PC-3 (cell line): ENCODE measurements around the gene ABCG1. TPM values are rescaled to one million over a fixed set of nuclear protein-coding genes. Genes with fewer than 3 reads are reported as not detected.

Experiments
- ATAC-seq: fragments of 200-7000 bp; cut with Tn5 transposase; 2 replicates; pipeline ENCODE4 v1.9.1; 2020; ENCODE audit warnings: mild to moderate bottlenecking, moderate library complexity
- BruUV-seq: library from RNA; stranded (reverse); fragments of 400-500 nt; replicated peaks from 2 replicates; lab custom pipeline; 2021; lab: Mats Ljungman, UMichigan
- CTCF ChIA-PET: fragments of 300-600 bp; sonication (Branson Sonifier 250); formaldehyde crosslinking; loops from one replicate; lab custom pipeline; 2022; ENCODE audit warnings: antibody characterized with exemption; lab: Charles Lee
- POLR2A ChIA-PET: fragments of 300-600 bp; sonication (Branson Sonifier 250); formaldehyde crosslinking; loops from one replicate; lab custom pipeline; 2022; ENCODE audit warnings: antibody characterized with exemption; ENCODE audit not compliant: unreplicated experiment; lab: Charles Lee
- DNase-seq: peaks from one replicate; pipeline ENCODE4 v3.0.0-alpha.2; 2015
- H2AFZ ChIP-seq: fragments of 300-600 bp; sonication (generic); 2 replicates; pipeline ENCODE4 v1.6.0; 2016; ENCODE audit warnings: antibody characterized with exemption, low read length
- H3F3A ChIP-seq: fragments of 300-600 bp; sonication (generic); one replicate; pipeline ENCODE4 v1.6.0; 2017; ENCODE audit warnings: antibody characterized with exemption, low read length, control low read depth, mild to moderate bottlenecking; ENCODE audit not compliant: unreplicated experiment
- H3K27ac ChIP-seq: fragments of 300-600 bp; sonication (generic); 2 replicates; pipeline ENCODE4 v1.5.1; 2016; ENCODE audit warnings: mild to moderate bottlenecking, low read length
- H3K27me3 ChIP-seq: fragments of 300-600 bp; sonication (generic); 2 replicates; pipeline ENCODE4 v1.6.1; 2016; ENCODE audit warnings: low read length, mixed read lengths
- H3K36me3 ChIP-seq: fragments of 300-600 bp; sonication (generic); 2 replicates; pipeline ENCODE4 v1.6.1; 2016; ENCODE audit warnings: low read depth, mixed run types, low read length, mixed read lengths
- H3K4me1 ChIP-seq: fragments of 300-600 bp; sonication (generic); 2 replicates; pipeline ENCODE4 v1.5.1; 2016; ENCODE audit warnings: low read length; ENCODE audit not compliant: insufficient read depth
- H3K4me2 ChIP-seq: fragments of 300-600 bp; sonication (generic); 2 replicates; pipeline ENCODE4 v1.6.0; 2016; ENCODE audit warnings: low read length
- H3K4me3 ChIP-seq: fragments of 300-600 bp; sonication (generic); 2 replicates; pipeline ENCODE4 v1.5.1; 2016; ENCODE audit warnings: mild to moderate bottlenecking, low read length, mixed read lengths
- H3K79me2 ChIP-seq: fragments of 300-600 bp; sonication (generic); 2 replicates; pipeline ENCODE4 v1.6.1; 2017; ENCODE audit warnings: low read length, mixed read lengths
- H3K9ac ChIP-seq: fragments of 300-600 bp; sonication (generic); 2 replicates; pipeline ENCODE4 v1.6.0; 2016; ENCODE audit warnings: mild to moderate bottlenecking, low read length
- H3K9me2 ChIP-seq: fragments of 300-600 bp; sonication (generic); replicated peaks from 2 replicates; pipeline ENCODE4 v1.6.1; 2016; ENCODE audit warnings: mixed run types, low read length, mixed read lengths
- H3K9me3 ChIP-seq: fragments of 300-600 bp; sonication (generic); 2 replicates; pipeline ENCODE4 v1.6.1; 2016; ENCODE audit warnings: low read length, mixed read lengths
- H4K20me1 ChIP-seq: fragments of 300-600 bp; sonication (generic); 2 replicates; pipeline ENCODE4 v1.6.1; 2016; ENCODE audit warnings: low read length, mixed read lengths
- CTCF ChIP-seq: fragments of 300-600 bp; sonication (generic); conservative IDR thresholded peaks from 2 replicates; pipeline ENCODE4 v1.5.1; 2017; ENCODE audit warnings: antibody characterized with exemption, low read depth, mild to moderate bottlenecking, low read length
- EZH2 ChIP-seq: fragments of 300-600 bp; sonication (generic); IDR thresholded peaks from one replicate; pipeline ENCODE4 v1.6.1; 2017; ENCODE audit warnings: antibody characterized with exemption, mild to moderate bottlenecking, low read length; ENCODE audit not compliant: unreplicated experiment
- EZH2phosphoT487 ChIP-seq: fragments of 300-600 bp; sonication (generic); IDR thresholded peaks from 2 replicates; pipeline ENCODE4 v1.6.1; 2018; ENCODE audit warnings: mild to moderate bottlenecking, antibody characterized with exemption, low read length, borderline replicate concordance
- intact Hi-C: fragments of 100-400 bp; cut with micrococcal nuclease; formaldehyde crosslinking; loops from 2 replicates; pipeline ENCODE4 v1.9.0; 2023
- total RNA-seq: library from RNA; depleted of rRNA; stranded (reverse); fragments of >200 nt; gene quantifications from 2 replicates; pipeline ENCODE4 v1.2.3, GENCODE V29; 2014

The ABCG1 gene
- total RNA-seq, 1 experiment from 2014 or later, result 0.66 TPM

GRCh38 chr21:42212266-42212665 is 6.7 kb upstream of the ABCG1 start:
- no peaks in the 10 kb centered on the region for H4K20me1 ChIP-seq
- H3K9me3 ChIP-seq, result no peaks in the 10 kb centered on the region
- H3K4me3 ChIP-seq, result no peak overlapping the region
- intact Hi-C loops, result no loop called here
- no peak overlapping the region for H2AFZ ChIP-seq
- TF ChIP-seq EZH2phosphoT487 (no peak), CTCF (no peak), EZH2 (no peak)
- BruUV-seq, result no TSS peak
- DNase-seq, result no peak
- H3K9ac ChIP-seq, result no peak overlapping the region
- H3K4me1 ChIP-seq, result peaks cover 9% of the 10 kb centered on the region
- H3K36me3 ChIP-seq, result no peaks in the 10 kb centered on the region
- CTCF ChIA-PET, result no interaction called here
- no peak for ATAC-seq
- no peaks in the 10 kb centered on the region for H3K9me2 ChIP-seq
- H3F3A ChIP-seq, result no peaks in the 10 kb centered on the region
- POLR2A ChIA-PET, result no interaction called here
- H3K27me3 ChIP-seq, result no peaks in the 10 kb centered on the region
- H3K27ac ChIP-seq, result no peak overlapping the region
- no peaks in the 10 kb centered on the region for H3K79me2 ChIP-seq
- no peak overlapping the region for H3K4me2 ChIP-seq

GRCh38 chr21:42213082-42213774 is 5.7 kb upstream of the ABCG1 start:
- DNase-seq, result no peak
- no peaks in the 10 kb centered on the region for H3F3A ChIP-seq
- H4K20me1 ChIP-seq, result no peaks in the 10 kb centered on the region
- H3K4me3 ChIP-seq, result no peak overlapping the region
- no peak for ATAC-seq
- TF ChIP-seq EZH2phosphoT487 (no peak), CTCF (no peak), EZH2 (no peak)
- no TSS peak for BruUV-seq
- CTCF ChIA-PET, result no interaction called here
- peaks cover 9% of the 10 kb centered on the region for H3K4me1 ChIP-seq
- H2AFZ ChIP-seq, result no peak overlapping the region
- no peaks in the 10 kb centered on the region for H3K27me3 ChIP-seq
- POLR2A ChIA-PET, result no interaction called here
- no peak overlapping the region for H3K27ac ChIP-seq
- H3K79me2 ChIP-seq, result no peaks in the 10 kb centered on the region
- no peak overlapping the region for H3K4me2 ChIP-seq
- H3K9me2 ChIP-seq, result no peaks in the 10 kb centered on the region
- intact Hi-C loops, result no loop called here
- H3K36me3 ChIP-seq, result no peaks in the 10 kb centered on the region
- H3K9ac ChIP-seq, result no peak overlapping the region
- no peaks in the 10 kb centered on the region for H3K9me3 ChIP-seq

- ChIA-PET POLR2A (no interaction called here), CTCF (no interaction called here)
- intact Hi-C loops, result no loop called here
- TF ChIP-seq CTCF, result no peak
- no peak for TF ChIP-seq EZH2
- TF ChIP-seq EZH2phosphoT487, result no peak
- H3F3A ChIP-seq, result no peaks in the 10 kb centered on the region
- no peaks in the 10 kb centered on the region for H3K27me3 ChIP-seq
- H3K79me2 ChIP-seq, result no peaks in the 10 kb centered on the region
- DNase-seq (no peak), ATAC-seq (no peak)
- no peaks in the 10 kb centered on the region for H3K36me3 ChIP-seq
- no peak overlapping the region for H3K27ac ChIP-seq
- H3K4me1 ChIP-seq, result peaks cover 12% of the 10 kb centered on the region
- no peaks in the 10 kb centered on the region for H3K9me2 ChIP-seq
- H3K4me3 ChIP-seq, result no peak overlapping the region
- H4K20me1 ChIP-seq, result no peaks in the 10 kb centered on the region
- H3K9ac ChIP-seq, result no peak overlapping the region
- H3K9me3 ChIP-seq, result no peaks in the 10 kb centered on the region
- H2AFZ ChIP-seq, result no peak overlapping the region
- H3K4me2 ChIP-seq, result no peak overlapping the region
- BruUV-seq, result no TSS peak
Measured at GRCh38 chr21:42214081-42214750, 4.7 kb upstream of the ABCG1 start.
